Stimulated activated naive B cell treated with anti-CD40 and anti-IgM and Interleukin-4, amounts not matched to agents 10 μg/mL and 1 μg/mL and 100 μg/mL, for 72 hours (primary cell): Measurements from ENCODE around the gene ENSA.
A peak's percentile ranks its signal among the peaks of the same experiment; 100 is the strongest.
"Not testable (repeated sequence)": the region's sequence is repeated elsewhere in the genome, so short reads cannot be mapped to it uniquely, and the experiment has no call there.

Source experiments
- ATAC-seq, 2 donors: fragments of 150-1000 bp; cut with Tn5 transposase; replicated peaks; 2 replicates each; pipeline ENCODE4 v1.10.0; 2021; ENCODE audit warnings: moderate library complexity in 1 of 2
- DNase-seq: peaks from one replicate; pipeline ENCODE4 v3.0.0; 2021
- H3K27ac Mint-ChIP-seq: one replicate; pipeline ENCODE4 v1.8.0; 2022; ENCODE audit warnings: mild to moderate bottlenecking, mixed read lengths
- H3K27me3 Mint-ChIP-seq, 2 donors: one replicate each; pipeline ENCODE4 v1.8.0; 2022; ENCODE audit warnings: mixed read lengths in 2 of 2
- H3K36me3 Mint-ChIP-seq, 2 donors: one replicate each; pipeline ENCODE4 v1.8.0; 2022; ENCODE audit warnings: mixed read lengths in 2 of 2, mild to moderate bottlenecking in 1 of 2
- H3K4me1 Mint-ChIP-seq, 2 donors: one replicate each; pipeline ENCODE4 v1.8.0; 2022; ENCODE audit warnings: mixed read lengths in 2 of 2, mild to moderate bottlenecking in 1 of 2
- H3K4me3 Mint-ChIP-seq, 2 donors: one replicate each; pipeline ENCODE4 v1.8.0; 2022; ENCODE audit warnings: mild to moderate bottlenecking in 2 of 2, mixed read lengths in 2 of 2, moderate library complexity in 1 of 2
- H3K9me3 Mint-ChIP-seq, 2 donors: one replicate each; pipeline ENCODE4 v1.8.0; 2022; ENCODE audit warnings: mixed read lengths in 2 of 2, mild to moderate bottlenecking in 1 of 2

The ENSA gene

GRCh38 chr1:150634839-150635622, 5.6 kb upstream of the ENSA start:
- Mint-ChIP-seq H3K36me3 (peaks cover 2 to 17% of the 10 kb centered on the region in 2 donors), H3K4me1 (peaks cover 15 to 21% of the 10 kb centered on the region in 2 donors)
- H3K4me3 Mint-ChIP-seq, H3K9me3 Mint-ChIP-seq, H3K27me3 Mint-ChIP-seq, ATAC-seq, DNase-seq, H3K27ac Mint-ChIP-seq: not testable (repeated sequence)

GRCh38 chr1:150628766-150629114, 672 bp downstream of the ENSA start:
- DNase-seq: no peak
- H3K9me3 Mint-ChIP-seq: no peaks in the 10 kb centered on the region
- H3K27ac Mint-ChIP-seq: no peak overlapping the region
- peaks cover 24 to 51% of the 10 kb centered on the region in 2 donors for H3K4me1 Mint-ChIP-seq
- H3K27me3 Mint-ChIP-seq: no peaks in the 10 kb centered on the region
- H3K36me3 Mint-ChIP-seq: peaks cover 12 to 43% of the 10 kb centered on the region in 2 donors
- no peak overlapping the region for H3K4me3 Mint-ChIP-seq
- ATAC-seq: no peak

- no peaks in the 10 kb centered on the region for H3K9me3 Mint-ChIP-seq
- DNase-seq: no peak
- no peaks in the 10 kb centered on the region for H3K27me3 Mint-ChIP-seq
- ATAC-seq: no peak
- no peak overlapping the region for H3K27ac Mint-ChIP-seq
- peaks cover 28 to 59% of the 10 kb centered on the region in 2 donors for H3K4me1 Mint-ChIP-seq
- peaks cover 17 to 49% of the 10 kb centered on the region in 2 donors for H3K36me3 Mint-ChIP-seq
- H3K4me3 Mint-ChIP-seq: no peak overlapping the region
Observed at GRCh38 chr1:150627826-150628410, 1.5 kb downstream of the ENSA start.

- Mint-ChIP-seq H3K4me1 (peaks cover 36 to 67% of the 10 kb centered on the region in 2 donors), H3K9me3 (no peaks in the 10 kb centered on the region), H3K4me3 (no peak overlapping the region), H3K27me3 (no peaks in the 10 kb centered on the region), H3K36me3 (peaks cover 22 to 54% of the 10 kb centered on the region in 2 donors), H3K27ac (peak overlapping the region; percentile 52)
- no peak for DNase-seq
- no peak for ATAC-seq
Observed at GRCh38 chr1:150626150-150626549, 3.3 kb downstream of the ENSA start.

GRCh38 chr1:150624546-150624945, 4.9 kb downstream of the ENSA start:
- Mint-ChIP-seq H3K36me3 (peaks cover 30 to 66% of the 10 kb centered on the region in 2 donors), H3K27ac (peak overlapping the region; percentile 31), H3K4me1 (peaks cover 40 to 81% of the 10 kb centered on the region in 2 donors)
- not testable (repeated sequence) for ATAC-seq, H3K27me3 Mint-ChIP-seq, H3K4me3 Mint-ChIP-seq, H3K9me3 Mint-ChIP-seq, DNase-seq

GRCh38 chr1:150624134-150624533, 5.3 kb downstream of the ENSA start:
- H3K4me1 Mint-ChIP-seq: peaks cover 44 to 85% of the 10 kb centered on the region in 2 donors
- H3K27ac Mint-ChIP-seq: peak overlapping the region; percentile 47
- not testable (repeated sequence) for H3K9me3 Mint-ChIP-seq, H3K27me3 Mint-ChIP-seq, H3K4me3 Mint-ChIP-seq, ATAC-seq, DNase-seq
- H3K36me3 Mint-ChIP-seq: peaks cover 34 to 70% of the 10 kb centered on the region in 2 donors

GRCh38 chr1:150622303-150622975, 7.0 kb downstream of the ENSA start:
- H3K4me3 Mint-ChIP-seq: peak overlapping the region; percentile 59 to 66

GRCh38 chr1:150621497-150622302, 7.7 kb downstream of the ENSA start:
- Mint-ChIP-seq H3K4me1 (peaks cover 42 to 76% of the 10 kb centered on the region in 2 donors), H3K27ac (peak overlapping the region; percentile 88), H3K9me3 (no peaks in the 10 kb centered on the region), H3K36me3 (peaks cover 39 to 64% of the 10 kb centered on the region in 2 donors), H3K4me3 (peak overlapping the region; percentile 59 to 66), H3K27me3 (no peaks in the 10 kb centered on the region)
- DNase-seq (no peak), ATAC-seq (peak; percentile 48 to 61)

More at GRCh38 chr1:150622303-150622975, 7.0 kb downstream of the ENSA start:
- ATAC-seq (no peak), DNase-seq (no peak)
- Mint-ChIP-seq H3K27ac (peak overlapping the region; percentile 88), H3K27me3 (no peaks in the 10 kb centered on the region), H3K4me1 (peaks cover 38 to 75% of the 10 kb centered on the region in 2 donors), H3K36me3 (peaks cover 36 to 64% of the 10 kb centered on the region in 2 donors), H3K9me3 (no peaks in the 10 kb centered on the region)

- Mint-ChIP-seq H3K4me3 (no peak overlapping the region), H3K4me1 (peaks cover 45 to 79% of the 10 kb centered on the region in 2 donors), H3K36me3 (peaks cover 44 to 67% of the 10 kb centered on the region in 2 donors), H3K27ac (peak overlapping the region; percentile 65), H3K9me3 (no peaks in the 10 kb centered on the region), H3K27me3 (no peaks in the 10 kb centered on the region)
- no peak for ATAC-seq
- DNase-seq: no peak
Observed at GRCh38 chr1:150620919-150621318, 8.5 kb downstream of the ENSA start.

GRCh38 chr1:150619576-150620509, 9.6 kb downstream of the ENSA start:
- no peak for DNase-seq
- H3K27me3 Mint-ChIP-seq: no peaks in the 10 kb centered on the region
- peak; percentile 31 to 42 for ATAC-seq
- no peaks in the 10 kb centered on the region for H3K9me3 Mint-ChIP-seq
- peak overlapping the region; percentile 53 for H3K27ac Mint-ChIP-seq
- peaks cover 48 to 79% of the 10 kb centered on the region in 2 donors for H3K4me1 Mint-ChIP-seq
- no peak overlapping the region for H3K4me3 Mint-ChIP-seq
- H3K36me3 Mint-ChIP-seq: peaks cover 51 to 68% of the 10 kb centered on the region in 2 donors

GRCh38 chr1:150615346-150616201, 13.8 kb downstream of the ENSA start:
- no peak for DNase-seq
- Mint-ChIP-seq H3K36me3 (peaks cover 31 to 55% of the 10 kb centered on the region in 2 donors), H3K27ac (peak overlapping the region; percentile 73), H3K27me3 (no peaks in the 10 kb centered on the region), H3K4me1 (peaks cover 48 to 74% of the 10 kb centered on the region in 2 donors), H3K9me3 (no peaks in the 10 kb centered on the region), H3K4me3 (peak overlapping the region in 1 of 2 donors; percentile 40)
- no peak for ATAC-seq
